Esophagus muscularis mucosa (tissue), 4 donors: ENCODE measurements around the gene INHBC. TPM values are rescaled to one million over a fixed set of nuclear protein-coding genes. Genes with fewer than 3 reads are reported as not detected.
"Not testable (repeated sequence)": the region's sequence is repeated elsewhere in the genome, so short reads cannot be mapped to it uniquely, and the experiment has no call there.

Experiments
- DNase-seq: peaks from one replicate; pipeline ENCODE4 v3.0.0-alpha.2; 2017; ENCODE audit errors: extremely low spot score
- H3K27ac ChIP-seq, 4 donors: fragments of 200-600 bp; sonication (generic); replicated peaks in 1 of 4; 1 replicate in 3 of 4; 2 replicates in 1 of 4; pipeline ENCODE4 v1.5.1; 2016 to 2019; ENCODE audit warnings: mild to moderate bottlenecking in 1 of 4
- H3K27me3 ChIP-seq, 4 donors: fragments of 200-600 bp; sonication (generic); one replicate each; pipeline versions ENCODE4 v1.5.1 to v1.6.0; 2016 to 2019
- H3K36me3 ChIP-seq, 4 donors: fragments of 200-600 bp; sonication (generic); one replicate each; pipeline ENCODE4 v1.5.1; 2016 to 2019
- H3K4me1 ChIP-seq, 4 donors: fragments of 200-600 bp; sonication (generic); one replicate each; pipeline ENCODE4 v1.5.1; 2016 to 2019
- H3K4me3 ChIP-seq, 4 donors: fragments of 200-600 bp; sonication (generic); 1 replicate in 2 of 4; 2 replicates in 2 of 4; pipeline ENCODE4 v1.5.1; 2016 to 2019; ENCODE audit warnings: mild to moderate bottlenecking in 4 of 4, moderate library complexity in 1 of 4
- H3K9me3 ChIP-seq, 4 donors: fragments of 200-600 bp; sonication (generic); 1 replicate in 3 of 4; 2 replicates in 1 of 4; pipeline ENCODE4 v1.5.1; 2016 to 2019
- EP300 ChIP-seq: sonication (generic); formaldehyde crosslinking; IDR thresholded peaks from one replicate; pipeline ENCODE4 v1.6.1; 2017; ENCODE audit warnings: antibody characterized with exemption
- POLR2A ChIP-seq: fragments of 450-650 bp; IDR thresholded peaks from one replicate; pipeline ENCODE4 v1.6.1; 2017; ENCODE audit warnings: antibody characterized with exemption, moderate library complexity, mild to moderate bottlenecking, low read depth
- POLR2AphosphoS5 ChIP-seq, 2 donors: sonication (generic); formaldehyde crosslinking; IDR thresholded peaks; one replicate each; pipeline ENCODE4 v1.6.1; 2017; ENCODE audit warnings: antibody characterized with exemption in 2 of 2
- WGBS: methylation state at CpG from one replicate; pipeline ENCODE4 v1.1.5; 2018; 5-methylcytosine and 5-hydroxymethylcytosine counted together
- intact Hi-C: fragments of 100-400 bp; cut with DNase I; formaldehyde crosslinking; loops from one replicate; pipeline ENCODE4 v1.15.1; 2023
- total RNA-seq, 4 donors: library from RNA; depleted of rRNA; stranded (reverse); fragments of >200 nt; gene quantifications; one replicate each; pipeline versions ENCODE4 v1.1.0 to v1.2.1, GENCODE V29; 2016
- TF ChIP-seq, protein P1 (sequence below), 3 experiments: fragments of 200-600 bp in 2 of 3; fragments of 450-650 bp in 1 of 3; sonication (generic) in 2 of 3; IDR thresholded peaks; one replicate each; pipeline ENCODE4 v1.5.1; 2017 to 2019; ENCODE audit warnings: antibody characterized with exemption in 3 of 3, mild to moderate bottlenecking in 2 of 3, moderate library complexity in 1 of 3

The INHBC gene
- total RNA-seq, 4 donors from 2014 or later: not detected

DNA sequence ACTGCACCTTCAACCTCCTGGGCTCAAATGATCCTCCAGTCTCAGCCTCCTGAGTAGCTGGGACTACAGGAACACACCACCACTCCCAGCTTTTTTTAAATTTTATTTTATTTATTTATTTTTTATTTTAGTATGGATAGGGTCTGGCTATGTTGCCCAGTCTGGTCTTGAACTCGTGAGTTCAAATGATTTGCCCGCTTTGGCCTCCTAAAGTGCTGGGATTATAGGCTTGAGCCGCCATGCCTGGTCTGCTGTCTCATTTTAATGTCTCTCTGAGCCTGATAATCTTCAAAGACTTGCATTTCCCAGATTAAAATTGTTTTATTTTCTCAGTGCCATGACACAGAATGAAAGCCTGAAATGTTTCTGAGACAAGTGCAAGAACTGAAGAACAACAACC is 1.2 kb upstream of the INHBC start:
- Histone ChIP-seq H3K36me3 (no peaks in the 10 kb centered on the region), H3K9me3 (no peaks in the 10 kb centered on the region), H3K27me3 (no peaks in the 10 kb centered on the region), H3K4me1 (peaks cover 12 to 18% (median 15%) of the 10 kb centered on the region in 4 donors), H3K4me3 (no peak overlapping the region), H3K27ac (no peak overlapping the region)
- intact Hi-C loops: no loop called here
- 93% methylated on average over 3 of the region's 3 CpGs for WGBS
- DNase-seq: no peak
- no peak for TF ChIP-seq POLR2A
- TF ChIP-seq, protein P1, sequence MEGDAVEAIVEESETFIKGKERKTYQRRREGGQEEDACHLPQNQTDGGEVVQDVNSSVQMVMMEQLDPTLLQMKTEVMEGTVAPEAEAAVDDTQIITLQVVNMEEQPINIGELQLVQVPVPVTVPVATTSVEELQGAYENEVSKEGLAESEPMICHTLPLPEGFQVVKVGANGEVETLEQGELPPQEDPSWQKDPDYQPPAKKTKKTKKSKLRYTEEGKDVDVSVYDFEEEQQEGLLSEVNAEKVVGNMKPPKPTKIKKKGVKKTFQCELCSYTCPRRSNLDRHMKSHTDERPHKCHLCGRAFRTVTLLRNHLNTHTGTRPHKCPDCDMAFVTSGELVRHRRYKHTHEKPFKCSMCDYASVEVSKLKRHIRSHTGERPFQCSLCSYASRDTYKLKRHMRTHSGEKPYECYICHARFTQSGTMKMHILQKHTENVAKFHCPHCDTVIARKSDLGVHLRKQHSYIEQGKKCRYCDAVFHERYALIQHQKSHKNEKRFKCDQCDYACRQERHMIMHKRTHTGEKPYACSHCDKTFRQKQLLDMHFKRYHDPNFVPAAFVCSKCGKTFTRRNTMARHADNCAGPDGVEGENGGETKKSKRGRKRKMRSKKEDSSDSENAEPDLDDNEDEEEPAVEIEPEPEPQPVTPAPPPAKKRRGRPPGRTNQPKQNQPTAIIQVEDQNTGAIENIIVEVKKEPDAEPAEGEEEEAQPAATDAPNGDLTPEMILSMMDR (IDR thresholded peaks at IDR 0.05): no peak
- no peak for TF ChIP-seq POLR2AphosphoS5 (IDR thresholded peaks at IDR 0.05)
- TF ChIP-seq EP300: no peak

DNA sequence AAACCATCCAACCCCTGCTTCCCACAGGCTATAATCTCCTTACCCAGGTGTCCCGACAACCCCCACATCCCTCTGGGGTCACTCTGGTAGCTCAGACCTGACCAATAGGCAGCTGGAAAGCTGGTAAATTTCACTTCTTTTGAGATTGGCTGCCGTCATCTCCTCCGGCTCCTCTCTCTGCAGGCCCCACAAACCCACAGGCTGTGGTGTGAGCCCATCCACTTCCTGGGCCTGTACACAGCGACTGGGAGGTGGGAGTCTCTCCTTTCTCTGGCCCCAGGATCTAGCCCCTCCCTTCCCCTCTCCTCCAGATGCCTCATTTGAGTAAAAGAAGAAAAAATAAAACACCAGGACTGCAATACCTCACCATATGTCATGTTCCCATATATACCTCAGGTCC is 709 bp downstream of the INHBC start:
- H3K9me3 ChIP-seq: no peaks in the 10 kb centered on the region
- no peak for TF ChIP-seq POLR2AphosphoS5 (IDR thresholded peaks at IDR 0.05)
- TF ChIP-seq, protein P1 (IDR thresholded peaks at IDR 0.05): no peak
- TF ChIP-seq POLR2A: no peak
- TF ChIP-seq EP300: no peak
- no peak for DNase-seq
- WGBS: 71% methylated on average over 4 of the region's 4 CpGs
- intact Hi-C loops: no loop called here
- H3K27ac ChIP-seq: no peak overlapping the region
- peaks cover 0 to 5% (median 5%) of the 10 kb centered on the region in 4 donors for H3K4me1 ChIP-seq
- H3K27me3 ChIP-seq: no peaks in the 10 kb centered on the region
- H3K36me3 ChIP-seq: no peaks in the 10 kb centered on the region
- H3K4me3 ChIP-seq: no peak overlapping the region

DNA sequence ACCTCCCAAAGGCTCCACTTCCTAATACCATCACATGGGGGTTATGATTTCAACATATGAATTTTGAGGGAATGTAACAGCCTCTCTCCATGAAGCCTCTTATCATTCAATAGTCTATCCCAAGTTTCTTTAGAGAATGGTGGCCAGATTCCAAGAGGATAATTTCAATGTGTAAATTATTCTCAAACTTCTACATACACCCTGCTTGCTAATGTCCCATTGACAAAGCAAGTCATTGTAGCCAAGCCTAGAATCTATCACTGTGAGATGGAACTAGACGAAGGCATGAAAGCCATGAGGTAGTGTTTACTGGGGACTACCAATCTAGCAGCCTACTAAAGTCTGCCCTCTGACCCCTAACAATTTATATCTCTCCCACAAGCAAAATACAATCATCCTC is 3.8 kb downstream of the INHBC start:
- intact Hi-C loops: no loop called here
- Histone ChIP-seq H3K27me3 (no peaks in the 10 kb centered on the region), H3K36me3 (no peaks in the 10 kb centered on the region), H3K4me1 (no peaks in the 10 kb centered on the region), H3K4me3 (no peak overlapping the region), H3K27ac (no peak overlapping the region), H3K9me3 (no peaks in the 10 kb centered on the region)
- DNase-seq: no peak
- TF ChIP-seq, protein P1 (IDR thresholded peaks at IDR 0.05): no peak
- TF ChIP-seq POLR2A (no peak), POLR2AphosphoS5 (IDR thresholded peaks at IDR 0.05) (no peak), EP300 (no peak)
- WGBS: 69% methylated on average over 1 of the region's 1 CpG

DNA sequence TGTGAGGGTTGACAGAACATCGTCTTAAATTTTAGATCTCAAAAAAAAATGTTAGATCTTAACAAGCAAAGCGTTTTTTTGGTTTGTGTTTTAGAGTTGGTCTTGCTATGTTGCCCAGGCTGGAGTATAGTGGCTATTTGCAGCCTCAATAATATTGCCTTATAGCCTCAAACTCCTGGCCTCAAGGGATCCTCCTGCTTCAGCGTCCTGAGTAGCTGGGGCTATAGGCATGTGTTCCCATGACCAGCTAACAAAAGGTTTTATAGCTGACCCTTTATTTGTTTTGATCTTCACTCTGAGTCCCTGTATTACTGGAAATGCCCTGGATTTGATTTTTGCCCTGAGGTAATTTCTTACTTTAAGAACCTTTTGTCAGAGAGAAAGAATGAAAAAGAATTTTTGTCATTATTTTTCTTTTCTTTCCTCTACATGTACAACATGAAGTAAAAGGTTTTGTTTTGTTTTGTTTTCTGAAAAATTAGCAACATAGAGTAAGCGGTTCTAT is 5.2 kb downstream of the INHBC start:
- Histone ChIP-seq H3K4me1 (no peaks in the 10 kb centered on the region), H3K36me3 (no peaks in the 10 kb centered on the region), H3K9me3 (no peaks in the 10 kb centered on the region), H3K4me3 (no peak overlapping the region), H3K27me3 (no peaks in the 10 kb centered on the region), H3K27ac (no peak overlapping the region)
- 84% methylated on average over 4 of the region's 4 CpGs for WGBS
- TF ChIP-seq, protein P1 (IDR thresholded peaks at IDR 0.05): no peak
- TF ChIP-seq POLR2AphosphoS5 (IDR thresholded peaks at IDR 0.05): no peak
- intact Hi-C loops: no loop called here
- DNase-seq: no peak

DNA sequence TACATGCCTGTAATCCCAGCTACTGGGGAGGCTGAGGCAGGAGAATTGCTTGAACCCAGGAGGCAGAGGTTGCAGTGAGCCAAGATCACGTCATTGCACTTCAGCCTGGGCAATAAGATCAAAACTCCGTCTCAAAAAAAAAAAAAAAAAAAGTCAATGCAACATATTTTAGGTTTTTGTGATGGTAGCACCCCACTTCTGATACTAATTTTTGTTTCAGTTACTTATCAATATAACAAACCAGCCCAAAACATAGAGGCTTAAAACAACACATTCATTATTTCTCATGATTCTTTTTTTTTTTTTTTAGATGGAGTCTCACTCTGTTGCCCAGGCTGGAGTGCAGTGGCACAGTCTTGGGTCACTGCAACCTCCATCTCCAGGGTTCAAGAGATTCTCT is 6.8 kb downstream of the INHBC start:
- DNase-seq, H3K9me3 ChIP-seq, H3K27ac ChIP-seq, H3K36me3 ChIP-seq, intact Hi-C loops, H3K27me3 ChIP-seq, H3K4me1 ChIP-seq, H3K4me3 ChIP-seq: not testable (repeated sequence)
- 78% methylated on average over 2 of the region's 2 CpGs for WGBS
